Measurements from ENCODE around the gene TMEM26. TPM values are rescaled to one million over a fixed set of nuclear protein-coding genes. Genes with fewer than 3 reads are reported as not detected.

TMEM26 gene
- total and polyA plus RNA-seq, 8 donors: 1.3 to 8.1 (median 6.0) TPM

DNA sequence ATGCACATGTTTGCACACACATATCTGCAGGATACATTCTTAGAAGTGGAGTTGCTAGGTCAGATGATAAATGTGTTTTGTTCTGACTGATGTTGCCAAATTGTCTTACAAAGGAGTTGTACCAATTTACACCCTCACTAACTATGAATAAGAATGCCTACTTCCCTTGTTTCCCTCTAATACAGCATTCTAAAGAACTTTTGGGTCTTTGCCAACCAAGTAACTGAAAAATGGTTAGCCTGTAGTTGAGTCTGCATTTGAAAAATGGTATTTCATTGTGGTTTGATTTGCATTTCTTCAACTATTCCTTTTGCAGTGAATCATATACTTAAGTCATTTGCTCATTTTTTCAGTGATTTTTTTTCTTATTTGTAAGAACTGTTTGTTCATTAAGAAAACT, 48.4 kb downstream of the TMEM26 start:
- DNase-seq (no peak), ATAC-seq (no peak)
- TF ChIP-seq, protein P1, sequence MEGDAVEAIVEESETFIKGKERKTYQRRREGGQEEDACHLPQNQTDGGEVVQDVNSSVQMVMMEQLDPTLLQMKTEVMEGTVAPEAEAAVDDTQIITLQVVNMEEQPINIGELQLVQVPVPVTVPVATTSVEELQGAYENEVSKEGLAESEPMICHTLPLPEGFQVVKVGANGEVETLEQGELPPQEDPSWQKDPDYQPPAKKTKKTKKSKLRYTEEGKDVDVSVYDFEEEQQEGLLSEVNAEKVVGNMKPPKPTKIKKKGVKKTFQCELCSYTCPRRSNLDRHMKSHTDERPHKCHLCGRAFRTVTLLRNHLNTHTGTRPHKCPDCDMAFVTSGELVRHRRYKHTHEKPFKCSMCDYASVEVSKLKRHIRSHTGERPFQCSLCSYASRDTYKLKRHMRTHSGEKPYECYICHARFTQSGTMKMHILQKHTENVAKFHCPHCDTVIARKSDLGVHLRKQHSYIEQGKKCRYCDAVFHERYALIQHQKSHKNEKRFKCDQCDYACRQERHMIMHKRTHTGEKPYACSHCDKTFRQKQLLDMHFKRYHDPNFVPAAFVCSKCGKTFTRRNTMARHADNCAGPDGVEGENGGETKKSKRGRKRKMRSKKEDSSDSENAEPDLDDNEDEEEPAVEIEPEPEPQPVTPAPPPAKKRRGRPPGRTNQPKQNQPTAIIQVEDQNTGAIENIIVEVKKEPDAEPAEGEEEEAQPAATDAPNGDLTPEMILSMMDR (IDR thresholded peaks at IDR 0.05): no peak
- H3K4me3 ChIP-seq: no peak overlapping the region
- H3K36me3 ChIP-seq: no peaks in the 10 kb centered on the region
- H3K9me3 ChIP-seq: no peaks in the 10 kb centered on the region
- no peaks in the 10 kb centered on the region for H3K27me3 ChIP-seq
- no peak overlapping the region for H3K27ac ChIP-seq
- intact Hi-C loops (cut with DNase I): no loop called here
- H3K4me1 ChIP-seq: no peaks in the 10 kb centered on the region

DNA sequence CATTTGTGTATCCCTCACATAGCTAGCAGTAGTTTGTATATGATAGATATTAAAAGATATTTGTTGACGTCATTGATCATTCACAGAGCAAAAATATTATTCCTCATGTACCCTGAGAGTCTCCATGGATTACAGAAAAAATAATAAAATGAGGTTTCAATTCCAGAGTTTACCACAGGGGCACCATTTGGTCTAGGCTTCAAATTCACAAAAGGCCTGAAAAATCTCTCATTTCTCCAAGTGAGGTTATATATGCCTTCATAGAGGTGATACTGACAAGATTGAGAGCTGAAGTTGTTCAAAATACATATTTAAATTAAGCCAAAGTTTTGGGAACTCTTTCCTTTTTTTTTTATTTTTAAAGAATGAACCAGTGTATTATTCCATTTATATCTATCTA, 52.7 kb downstream of the TMEM26 start:
- intact Hi-C loops (cut with DNase I): no loop called here
- H3K4me3 ChIP-seq: no peak overlapping the region
- H3K9me3 ChIP-seq: no peaks in the 10 kb centered on the region
- no peak for ATAC-seq
- peaks cover 0 to 8% of the 10 kb centered on the region in 2 donors for H3K4me1 ChIP-seq
- H3K27me3 ChIP-seq: no peaks in the 10 kb centered on the region
- DNase-seq: no peak
- no peak overlapping the region for H3K27ac ChIP-seq
- TF ChIP-seq, protein P1 (IDR thresholded peaks at IDR 0.05): no peak
- H3K36me3 ChIP-seq: no peaks in the 10 kb centered on the region

DNA sequence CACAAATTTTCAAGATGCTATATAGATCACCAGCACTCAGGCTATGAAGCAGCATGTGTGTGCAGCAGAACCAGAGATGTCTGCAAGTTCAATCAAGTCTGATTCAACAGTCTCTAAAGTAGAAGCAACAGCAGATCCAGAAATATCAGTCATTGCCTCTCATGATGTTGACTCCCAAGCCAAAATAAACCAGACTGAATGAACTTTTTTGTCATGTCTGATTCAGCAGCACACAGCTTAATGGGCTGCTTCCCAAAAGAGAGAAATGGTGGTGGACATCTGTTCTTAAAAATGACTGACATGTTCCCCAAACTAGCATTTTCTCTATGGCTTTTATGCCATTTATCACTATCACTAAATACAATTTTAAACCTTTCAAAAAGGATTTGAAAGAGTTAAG, 53.8 kb downstream of the TMEM26 start:
- Histone ChIP-seq H3K27ac (no peak overlapping the region), H3K4me1 (peaks cover 0 to 8% of the 10 kb centered on the region in 2 donors), H3K9me3 (no peaks in the 10 kb centered on the region), H3K27me3 (no peaks in the 10 kb centered on the region), H3K36me3 (no peaks in the 10 kb centered on the region), H3K4me3 (no peak overlapping the region)
- ATAC-seq (no peak), DNase-seq (no peak)
- TF ChIP-seq, protein P1 (IDR thresholded peaks at IDR 0.05): no peak
- intact Hi-C loops (cut with DNase I): no loop called here

GRCh38 chr10:61398366-61399129, 54.6 kb downstream of the TMEM26 start:
- Histone ChIP-seq H3K4me1 (peaks cover 0 to 8% of the 10 kb centered on the region in 2 donors), H3K36me3 (no peaks in the 10 kb centered on the region), H3K27me3 (no peaks in the 10 kb centered on the region), H3K9me3 (no peaks in the 10 kb centered on the region), H3K4me3 (no peak overlapping the region), H3K27ac (peak overlapping the region in 1 of 2 donors; percentile 81)
- no peak for DNase-seq
- TF ChIP-seq, protein P1 (IDR thresholded peaks at IDR 0.05): no peak
- intact Hi-C loops (cut with DNase I): no loop called here
- peak; percentile 75 for ATAC-seq

DNA sequence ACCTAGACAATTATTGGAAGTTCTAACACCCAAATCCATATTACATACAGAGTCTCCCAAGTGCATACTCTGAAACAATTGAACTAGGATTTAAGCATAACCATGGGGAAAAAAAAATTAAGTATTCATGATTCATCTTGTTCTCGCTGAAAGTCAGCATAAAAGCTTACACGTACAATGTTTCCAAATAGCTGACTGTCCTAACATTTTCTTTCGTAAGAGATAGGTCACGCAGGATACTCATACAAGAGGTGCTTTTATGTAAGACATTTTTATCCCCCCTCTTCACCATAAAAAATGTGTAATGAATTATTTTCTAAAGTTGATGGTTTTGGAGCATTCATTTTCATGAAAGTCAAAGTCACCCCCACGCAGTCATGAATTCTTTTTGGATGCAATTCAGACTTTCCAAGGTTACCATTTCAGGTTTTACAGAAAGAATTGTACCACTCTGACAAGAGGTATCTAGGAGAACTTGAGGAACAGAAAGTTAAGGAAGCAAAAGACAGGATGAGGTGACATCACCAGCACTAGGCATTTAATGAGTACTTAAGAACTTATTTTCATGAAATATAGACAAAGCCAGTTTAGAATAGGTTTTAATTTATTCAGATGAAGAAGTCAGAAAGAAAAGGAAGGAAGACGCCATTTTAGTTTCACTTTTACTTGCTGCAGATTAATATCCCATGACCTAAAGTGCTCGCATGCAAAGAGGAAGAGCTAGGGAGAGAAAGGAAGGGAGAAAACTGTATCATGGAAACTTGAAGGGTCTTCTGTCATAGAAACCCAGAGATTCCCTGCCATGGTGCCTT, 55.8 kb downstream of the TMEM26 start:
- Histone ChIP-seq H3K4me1 (peaks cover 0 to 8% of the 10 kb centered on the region in 2 donors), H3K27ac (peak overlapping the region; percentile 37 to 81), H3K36me3 (no peaks in the 10 kb centered on the region), H3K27me3 (no peaks in the 10 kb centered on the region), H3K9me3 (no peaks in the 10 kb centered on the region), H3K4me3 (peak overlapping the region in 1 of 2 donors; percentile 2)
- intact Hi-C loops (cut with DNase I): no loop called here
- TF ChIP-seq, protein P1 (IDR thresholded peaks at IDR 0.05): no peak
- ATAC-seq (peak; percentile 68), DNase-seq (no peak)

All from left lung (tissue), 10 donors.